ENCODE results near the gene TUFT1.
A peak's percentile ranks its signal among the peaks of the same experiment; 100 is the strongest.
"Not testable (repeated sequence)": the region's sequence is repeated elsewhere in the genome, so short reads cannot be mapped to it uniquely, and the experiment has no call there.

TUFT1 gene

GRCh38 chr1:151581921-151582320, 41.8 kb downstream of the TUFT1 start:
- no peak for DNase-seq

DNA sequence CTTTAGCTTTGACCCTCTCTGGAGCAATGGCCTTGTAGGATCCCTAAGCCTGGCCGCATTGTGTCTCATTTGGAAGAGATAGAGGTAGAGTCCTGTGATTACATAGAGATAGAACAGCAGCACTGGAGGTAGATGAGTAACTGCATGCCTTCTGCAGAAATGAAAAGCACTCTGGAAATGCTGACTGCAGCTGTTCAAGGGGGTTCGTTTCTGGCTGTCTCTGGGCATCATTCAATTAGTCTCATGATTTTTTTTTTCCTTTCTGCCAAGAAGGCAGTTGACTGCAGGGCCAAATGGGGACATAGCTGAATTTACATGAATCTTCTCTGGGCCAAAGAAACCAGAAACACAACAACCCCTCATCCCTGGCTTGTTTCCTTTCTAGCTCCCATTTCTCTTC, 43.7 kb downstream of the TUFT1 start:
- no peak for DNase-seq

GRCh38 chr1:151584278-151584677, 44.2 kb downstream of the TUFT1 start:
- no peak for DNase-seq

- DNase-seq, result no peak
Observed at GRCh38 chr1:151584780-151585179, 44.7 kb downstream of the TUFT1 start.

DNA sequence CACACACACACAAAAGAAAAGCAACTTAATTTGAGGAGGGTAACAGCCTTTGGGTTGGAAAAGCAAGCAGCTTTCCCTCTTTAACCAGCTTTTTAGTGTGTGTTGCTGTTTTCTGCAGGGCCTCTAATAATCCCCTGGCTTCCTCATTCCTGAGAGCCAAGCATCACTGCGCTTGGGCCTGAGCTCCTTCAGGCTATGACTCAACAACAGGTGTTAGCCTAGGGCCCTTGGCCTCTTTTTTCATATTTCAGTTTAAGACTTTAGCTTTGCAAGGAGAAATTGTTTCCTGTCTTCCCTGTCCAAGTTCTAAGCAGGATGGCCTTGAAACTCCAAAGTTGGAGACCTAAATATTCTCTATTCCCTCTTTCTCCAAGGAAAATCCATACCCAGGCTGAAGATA, 45.5 kb downstream of the TUFT1 start:
- DNase-seq, result no peak

GRCh38 chr1:151590961-151591360, 50.9 kb downstream of the TUFT1 start:
- peak; percentile 67 for DNase-seq

GRCh38 chr1:151593730-151594129, 53.6 kb downstream of the TUFT1 start:
- no peak for DNase-seq

GRCh38 chr1:151594143-151594625, 54.1 kb downstream of the TUFT1 start:
- peak; percentile 67 for DNase-seq

DNA sequence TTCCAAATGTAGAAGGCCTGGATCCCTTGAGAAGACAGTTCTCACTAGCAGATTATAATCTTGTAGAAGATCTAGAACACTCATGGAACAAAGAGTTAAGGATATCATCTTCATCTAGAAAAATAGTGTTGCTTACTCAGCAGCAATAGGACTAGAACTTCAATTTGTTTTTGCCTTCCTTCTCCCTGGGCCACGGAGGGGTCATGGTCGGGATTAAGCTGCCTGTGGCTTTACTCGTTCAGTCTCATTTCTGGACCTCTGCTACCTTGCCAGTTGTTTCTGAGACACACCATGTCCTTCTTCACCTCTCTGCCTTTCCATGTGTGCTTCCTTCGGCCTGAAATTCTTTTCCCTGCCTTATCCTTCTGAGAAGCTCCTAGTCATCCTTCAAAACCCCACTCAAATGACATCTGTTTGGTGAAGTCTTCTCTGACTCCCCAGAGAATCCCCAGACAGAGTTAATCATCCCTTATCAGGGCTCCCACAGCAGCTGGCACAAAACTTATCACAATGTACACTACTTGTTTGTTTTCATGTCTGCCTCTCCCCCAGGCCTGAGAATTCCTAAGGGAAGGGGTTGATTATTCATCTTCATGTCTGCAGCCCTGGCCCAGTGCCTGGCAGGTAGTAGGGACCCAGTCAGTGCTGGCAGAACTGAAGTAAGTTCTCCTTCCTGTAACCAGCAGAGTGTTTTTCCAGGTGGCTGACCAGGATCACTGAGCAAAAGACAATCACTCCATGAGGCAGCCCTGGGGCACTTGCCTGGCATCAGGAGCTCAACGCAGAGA, 56.3 kb downstream of the TUFT1 start:
- DNase-seq, result peak; percentile 54

GRCh38 chr1:151602550-151602949, 62.4 kb downstream of the TUFT1 start:
- DNase-seq, result not testable (repeated sequence)

DNA sequence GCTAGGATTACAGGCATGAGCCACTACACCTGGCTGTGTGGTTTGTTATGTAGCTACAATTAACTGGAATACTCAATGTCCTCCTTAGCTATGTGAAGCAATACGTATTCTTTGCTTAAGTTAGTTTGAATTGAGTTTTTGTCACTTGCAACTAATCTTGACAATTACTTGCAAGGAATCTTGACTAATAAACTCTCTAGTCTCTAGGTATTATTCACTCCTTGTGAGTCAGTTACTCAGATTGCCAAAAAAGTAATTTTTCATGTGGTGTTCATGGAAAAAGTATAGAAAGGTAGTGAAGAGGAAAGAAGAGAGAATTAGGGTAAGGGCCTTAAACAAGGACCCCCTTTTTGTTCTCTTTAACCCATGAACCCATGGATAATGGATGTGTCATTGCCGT, 64.2 kb downstream of the TUFT1 start:
- DNase-seq, result no peak

DNA sequence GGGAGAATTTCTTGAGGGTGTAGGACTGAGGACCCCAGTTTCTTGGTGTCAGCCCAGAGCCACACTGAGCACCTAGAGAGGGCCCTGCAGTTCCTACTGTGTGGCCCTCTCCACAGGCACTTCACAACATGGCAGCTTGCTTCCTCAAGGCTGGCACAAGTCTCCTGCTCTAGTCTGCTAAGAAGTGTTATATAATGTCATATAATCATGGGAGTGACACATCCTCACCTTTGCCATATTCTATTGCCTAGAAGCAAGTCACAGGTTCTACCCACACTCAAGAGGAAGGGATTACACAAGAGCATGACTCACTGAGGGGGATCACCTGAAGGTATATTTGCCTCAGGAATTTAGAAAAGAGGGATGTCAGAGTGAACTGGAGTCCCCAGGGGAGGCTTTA, 66.3 kb downstream of the TUFT1 start:
- no peak for DNase-seq

DNA sequence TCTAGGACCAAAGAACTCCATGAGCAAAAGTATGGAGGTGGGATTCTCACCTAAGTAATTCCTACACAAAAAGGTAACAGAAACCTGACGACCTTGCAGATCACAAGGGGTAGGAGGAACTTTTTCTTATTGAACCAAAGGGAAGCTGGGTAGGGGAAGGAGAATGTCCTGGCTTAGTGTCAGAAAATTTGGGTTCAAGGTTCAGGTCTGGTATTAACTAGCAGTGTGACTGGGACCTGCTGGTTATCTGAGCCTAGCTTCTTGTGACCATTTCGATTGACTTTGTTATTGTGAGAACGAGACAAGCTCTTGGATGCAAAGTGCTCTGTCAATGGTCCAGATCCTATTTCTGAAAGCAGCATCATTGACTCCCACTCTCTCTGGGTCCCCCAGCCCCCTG, 66.7 kb downstream of the TUFT1 start:
- no peak for DNase-seq

GRCh38 chr1:151610142-151610541, 70.0 kb downstream of the TUFT1 start:
- DNase-seq, result no peak

DNA sequence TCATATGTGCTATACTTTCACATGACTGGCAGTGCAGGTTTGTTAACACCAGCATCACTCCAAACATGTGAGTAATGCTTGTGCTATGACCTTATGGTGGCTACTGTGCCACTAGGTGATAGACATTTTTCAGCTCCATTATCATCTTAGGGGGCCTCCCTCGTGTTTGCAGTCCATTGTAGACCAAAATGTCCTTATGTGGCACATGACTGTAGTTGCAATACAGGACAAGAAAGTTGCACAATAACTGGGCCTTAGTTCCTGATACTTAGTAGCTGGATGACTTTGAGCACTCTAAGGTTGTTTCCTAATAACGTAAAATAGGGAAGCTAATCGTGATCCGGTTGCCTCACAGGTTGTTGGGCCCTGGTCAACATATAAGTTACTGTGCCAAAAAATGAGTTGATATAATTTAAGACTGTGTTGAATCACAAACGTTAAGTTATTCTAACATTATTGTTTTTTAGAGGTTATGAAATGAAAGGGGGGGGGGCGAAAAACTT, 71.2 kb downstream of the TUFT1 start:
- DNase-seq, result peak; percentile 87

DNA sequence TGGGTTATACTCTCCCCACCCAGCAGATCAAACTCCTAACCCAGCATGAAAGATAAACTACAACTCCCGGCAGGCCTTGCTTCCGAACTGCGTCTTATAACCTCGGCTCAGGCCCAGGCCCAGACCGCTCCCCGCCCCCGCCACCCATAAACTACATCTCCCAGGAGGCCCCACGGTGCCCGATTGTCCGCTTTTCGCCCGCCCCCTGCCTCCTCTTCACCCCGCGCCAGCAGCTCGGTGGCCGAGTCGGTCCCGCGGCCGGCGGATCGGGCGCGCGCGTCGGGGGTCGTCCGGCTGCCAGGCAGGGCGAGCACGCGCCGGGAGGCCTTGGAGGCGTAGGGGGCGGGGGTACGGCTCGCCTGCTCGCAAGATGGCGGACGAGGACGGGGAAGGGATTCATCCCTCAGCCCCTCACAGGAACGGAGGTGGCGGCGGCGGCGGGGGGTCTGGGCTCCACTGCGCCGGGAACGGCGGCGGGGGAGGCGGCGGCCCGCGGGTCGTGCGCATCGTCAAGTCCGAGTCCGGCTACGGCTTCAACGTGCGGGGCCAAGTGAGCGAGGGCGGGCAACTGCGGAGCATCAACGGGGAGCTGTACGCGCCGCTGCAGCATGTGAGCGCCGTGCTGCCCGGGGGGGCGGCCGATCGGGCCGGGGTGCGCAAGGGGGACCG, 71.9 kb downstream of the TUFT1 start, which contains the start of gene SNX27:
SNX27 (plus strand) TSS at position 219 of the 669 bp plus-strand sequence; CDS start at position 371, 152 bp downstream.
- DNase-seq, result peak; percentile 97

- DNase-seq, result peak; percentile 51
Observed at GRCh38 chr1:151612501-151613281, 72.6 kb downstream of the TUFT1 start.

DNA sequence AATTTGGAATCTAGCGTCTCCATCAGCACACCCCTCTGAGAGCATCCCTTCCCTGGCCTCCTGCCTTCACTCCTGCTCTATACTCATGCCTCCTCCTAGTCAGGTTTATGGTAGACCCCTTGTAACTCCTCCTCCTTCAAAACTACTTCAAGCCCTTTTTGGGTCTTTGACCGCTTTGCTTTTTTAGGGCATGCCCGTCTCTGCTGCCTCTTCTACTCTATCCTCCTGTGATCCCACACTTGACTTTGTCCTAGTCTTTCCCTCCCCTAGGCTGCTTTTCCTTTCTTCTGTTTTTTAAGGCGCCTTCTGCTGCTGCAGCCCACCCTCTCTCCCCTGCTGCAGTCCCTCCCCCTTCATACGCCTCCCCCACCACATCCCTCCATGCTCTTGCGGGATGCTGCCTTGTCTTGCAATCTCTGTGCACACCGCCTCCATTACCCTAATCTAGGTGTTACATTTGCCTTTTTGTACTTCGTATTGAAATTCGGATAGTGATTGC, 73.2 kb downstream of the TUFT1 start:
- DNase-seq, result no peak

DNA sequence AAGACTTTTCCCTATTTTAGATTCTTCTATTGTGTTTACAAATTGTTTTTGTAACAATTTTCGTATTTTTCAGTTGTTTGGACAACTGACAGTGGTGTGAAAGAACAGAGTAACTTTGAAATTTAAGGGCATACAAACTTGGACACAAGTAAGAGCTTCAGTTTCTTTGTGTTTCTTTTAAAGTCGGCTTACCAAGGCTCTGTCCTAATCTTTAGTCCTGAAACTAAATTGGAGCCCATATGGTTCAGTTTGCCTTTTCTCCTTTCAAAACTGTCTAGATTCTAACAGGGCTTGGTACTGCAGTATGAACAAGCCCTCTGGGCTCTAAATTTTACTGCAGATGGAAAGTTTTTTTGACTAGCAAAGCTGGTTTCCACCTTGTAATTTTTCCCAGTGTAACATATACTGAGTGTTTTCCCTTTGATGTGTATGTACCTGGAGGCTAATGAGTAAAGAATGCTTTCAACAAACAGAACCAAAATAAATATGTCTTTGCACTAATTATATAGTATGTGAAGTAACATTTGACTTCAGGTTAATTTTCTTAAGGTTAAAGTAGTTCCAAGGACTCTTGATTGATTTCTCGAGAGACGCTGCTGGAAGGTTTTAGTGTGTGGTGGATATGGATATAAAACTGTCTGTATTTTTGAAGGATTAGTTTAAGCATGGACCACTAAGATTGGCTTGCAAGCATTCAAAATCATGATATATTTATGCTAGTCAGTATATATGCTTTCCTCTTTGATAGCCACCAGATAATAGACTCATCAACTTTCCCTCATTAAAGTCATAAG, 75.8 kb downstream of the TUFT1 start:
- no peak for DNase-seq

DNA sequence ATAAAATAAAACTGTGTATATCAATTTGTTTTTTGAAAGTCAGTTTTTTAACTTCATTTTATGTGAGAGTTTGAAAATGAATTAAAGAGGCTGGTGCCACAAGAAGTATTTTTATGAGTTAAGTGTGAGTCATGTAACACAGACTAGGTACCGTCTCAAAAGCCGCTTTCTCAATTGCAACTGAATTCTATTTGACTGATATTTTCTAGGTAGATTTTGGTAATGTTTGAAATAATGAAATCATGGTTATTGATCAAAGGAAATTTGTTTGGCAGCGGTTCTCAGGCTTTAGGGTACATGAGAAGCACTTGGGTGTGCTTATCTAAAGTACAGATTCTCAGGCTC, 76.4 kb downstream of the TUFT1 start:
- no peak for DNase-seq

DNA sequence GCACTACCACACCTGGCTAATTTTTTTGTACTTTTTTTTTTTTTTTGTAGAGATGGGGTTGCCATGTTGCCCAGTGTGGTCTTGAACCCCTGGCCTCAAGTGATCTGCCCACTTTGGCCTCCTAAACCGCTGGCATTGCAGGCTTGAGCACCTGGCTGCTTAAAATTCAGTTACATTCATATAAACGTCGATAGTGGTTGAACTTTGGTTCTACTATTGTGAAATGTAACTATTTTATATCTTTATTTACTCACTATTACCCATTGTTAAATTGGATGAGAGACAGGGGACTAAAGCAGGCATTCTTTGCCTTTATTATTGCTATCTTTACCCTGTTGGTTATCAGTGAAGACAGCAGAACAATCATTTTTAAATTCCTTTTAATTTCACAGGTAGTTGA, 77.9 kb downstream of the TUFT1 start:
- DNase-seq, result no peak

- no peak for DNase-seq
Observed at GRCh38 chr1:151618470-151618869, 78.4 kb downstream of the TUFT1 start.
